ENCODE measurements around the gene PPTC7. TPM values are rescaled to one million over a fixed set of nuclear protein-coding genes. Genes with fewer than 3 reads are reported as not detected.
A peak's percentile ranks its signal among the peaks of the same experiment; 100 is the strongest.
"Not testable (repeated sequence)": the region's sequence is repeated elsewhere in the genome, so short reads cannot be mapped to it uniquely, and the experiment has no call there.

Gene PPTC7
- total RNA-seq, 2 donors from 2014 or later, result 51.7 to 92.3 TPM

DNA sequence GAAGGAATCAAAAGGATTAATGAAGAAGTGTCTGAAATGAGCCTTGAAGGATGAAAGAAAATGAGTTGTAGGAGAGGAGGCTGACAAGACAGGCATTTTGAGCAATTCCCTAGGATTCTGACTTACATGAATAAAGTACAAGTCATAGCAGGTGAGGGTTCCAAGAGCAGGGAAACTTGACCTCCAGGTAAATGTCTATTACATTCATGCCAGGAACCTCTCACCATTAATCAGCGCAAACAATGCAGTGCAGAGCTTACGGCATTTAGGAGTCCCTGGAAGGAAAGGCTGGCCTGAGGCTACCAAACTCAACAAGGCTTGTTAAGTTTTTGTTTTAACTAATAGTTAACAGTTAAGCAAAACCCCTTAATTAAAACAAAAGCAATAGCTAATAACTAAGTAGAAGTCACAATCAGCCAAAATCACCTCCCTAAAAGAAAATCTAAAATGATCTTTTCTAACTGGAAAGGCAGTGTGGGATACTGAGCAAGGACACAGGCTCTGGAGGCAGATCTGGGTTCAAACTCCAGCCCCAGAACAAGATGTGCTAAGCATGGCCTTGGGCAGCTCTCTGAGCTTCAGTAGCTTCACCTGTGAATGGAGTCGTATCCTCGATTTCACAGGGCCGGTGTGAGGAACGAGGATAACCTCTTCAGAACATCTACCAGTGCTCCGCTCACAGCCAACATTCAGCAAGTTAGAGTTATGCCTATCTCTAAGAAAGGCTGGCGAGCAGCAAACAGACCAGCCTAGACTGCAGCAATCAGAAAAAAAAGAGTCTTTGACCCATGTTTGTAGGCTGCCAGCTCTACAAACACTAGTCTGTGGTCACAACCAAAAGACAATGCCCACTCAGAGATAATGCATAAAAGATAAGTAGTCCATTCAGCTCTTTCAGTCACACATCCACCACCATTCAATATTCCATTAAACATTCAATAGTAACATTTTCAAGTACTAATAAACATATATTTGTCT, 16.9 kb downstream of the PPTC7 start:
- no peak for ATAC-seq
- no peak for DNase-seq
- intact Hi-C loops (cut with DNase I), result no loop called here

DNA sequence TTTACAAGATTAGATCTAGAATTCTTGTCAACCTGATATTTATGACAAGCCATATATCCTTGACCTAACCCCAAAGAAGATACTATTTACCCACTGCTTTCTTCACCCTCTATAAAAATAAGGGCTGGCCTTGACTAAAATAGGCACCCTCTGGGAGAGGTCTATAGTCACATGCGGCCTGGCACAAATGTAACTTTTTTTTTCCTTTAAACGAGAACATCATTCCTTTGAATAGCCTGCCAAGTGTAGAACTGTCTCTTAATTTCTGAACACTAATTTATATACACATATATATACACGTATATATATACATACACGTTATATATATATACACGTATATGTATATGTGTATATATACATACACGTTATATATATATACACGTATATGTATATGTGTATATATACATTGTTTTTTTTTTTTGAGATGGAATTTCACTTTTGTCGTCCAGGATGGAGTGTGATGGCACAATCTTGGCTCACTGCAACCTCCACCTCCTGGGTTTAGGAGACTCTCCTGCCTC, 18.6 kb downstream of the PPTC7 start:
- peak in 1 of 2 donors; percentile 12 for ATAC-seq
- intact Hi-C loops (cut with DNase I), result no loop called here

GRCh38 chr12:110563702-110564470, 19.2 kb downstream of the PPTC7 start:
- intact Hi-C loops (cut with DNase I), result no loop called here
- ATAC-seq (peak; percentile 51 to 82), DNase-seq (no peak)

More for the DNA sequence above, 18.6 kb downstream of the PPTC7 start:
- DNase-seq, result no peak

DNA sequence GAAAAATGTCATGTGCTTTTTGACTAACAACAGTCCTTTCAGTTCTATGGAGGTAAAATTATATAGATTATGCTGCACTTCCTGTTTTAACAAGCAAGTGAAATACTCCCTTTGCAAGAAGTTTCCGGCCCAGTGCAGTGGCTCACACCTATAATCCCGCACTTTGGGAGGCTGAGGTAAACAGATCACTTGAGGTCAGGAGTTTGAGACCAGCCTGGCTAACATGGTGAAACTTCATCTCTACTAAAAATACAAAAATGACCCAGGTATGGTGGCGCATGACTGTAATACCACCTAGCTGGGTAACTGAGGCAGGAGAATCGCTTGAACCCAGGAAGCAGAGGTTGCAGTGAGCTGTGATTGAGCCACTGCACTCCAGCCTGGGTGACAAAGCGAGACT, 20.7 kb downstream of the PPTC7 start:
- ATAC-seq; DNase-seq; intact Hi-C loops (cut with DNase I): not testable (repeated sequence)

GRCh38 chr12:110561471-110562201, 21.5 kb downstream of the PPTC7 start:
- intact Hi-C loops (cut with DNase I), result no loop called here
- DNase-seq (no peak), ATAC-seq (peak in 1 of 2 donors; percentile 58)

- DNase-seq, result no peak
- no peak for ATAC-seq
- intact Hi-C loops (cut with DNase I), result no loop called here
Measured at GRCh38 chr12:110560946-110561345, 22.2 kb downstream of the PPTC7 start.

DNA sequence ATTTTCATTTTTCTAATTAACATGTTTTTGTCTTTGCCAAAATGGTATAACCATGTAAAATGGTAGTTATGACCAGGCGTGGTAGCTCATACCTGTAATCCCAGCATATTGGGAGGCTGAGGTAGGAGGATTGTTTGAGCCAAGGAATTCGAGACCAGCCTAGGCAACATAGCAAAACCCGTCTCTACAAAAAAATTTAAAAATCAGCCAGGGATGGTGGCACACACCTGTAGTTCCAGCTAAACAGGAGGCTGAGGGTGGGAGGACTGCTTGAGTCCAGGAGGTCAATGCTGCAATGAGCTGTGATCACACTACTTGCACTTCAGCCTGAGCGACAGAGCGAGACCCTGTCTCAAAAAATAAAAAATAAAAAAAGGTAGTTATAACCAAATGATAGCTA, 23.1 kb downstream of the PPTC7 start:
- DNase-seq (no peak), ATAC-seq (no peak)
- intact Hi-C loops (cut with DNase I), result no loop called here

GRCh38 chr12:110558945-110559344, 24.2 kb downstream of the PPTC7 start:
- ATAC-seq; intact Hi-C loops (cut with DNase I); DNase-seq: not testable (repeated sequence)

DNA sequence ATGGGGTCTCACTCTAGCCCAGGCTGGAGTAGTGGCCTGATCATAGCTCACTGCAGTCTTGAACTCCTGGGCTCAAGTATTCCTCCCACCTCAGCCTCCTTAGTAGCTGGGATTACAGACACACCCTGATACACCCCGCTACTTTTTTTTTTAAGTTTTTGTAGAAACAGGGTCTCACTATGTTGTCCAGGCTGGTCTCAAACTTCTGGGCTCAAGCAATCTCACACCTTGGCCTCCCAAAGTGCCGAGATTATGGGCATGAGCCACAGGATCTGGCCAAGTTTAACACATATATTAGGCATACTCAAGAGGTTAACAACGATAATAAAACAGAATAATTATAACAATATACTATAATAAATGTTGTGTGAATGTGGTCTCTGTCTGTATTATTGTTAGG, 25.8 kb downstream of the PPTC7 start:
- DNase-seq (no peak), ATAC-seq (no peak)
- intact Hi-C loops (cut with DNase I), result no loop called here

- DNase-seq (no peak), ATAC-seq (peak; percentile 56)
Measured at GRCh38 chr12:110556705-110557104, 26.4 kb downstream of the PPTC7 start.

GRCh38 chr12:110555577-110556406, 27.3 kb downstream of the PPTC7 start:
- ATAC-seq (peak; percentile 50 to 60), DNase-seq (no peak)
- intact Hi-C loops (cut with DNase I), result no loop called here

More at GRCh38 chr12:110556705-110557104, 26.4 kb downstream of the PPTC7 start:
- intact Hi-C loops (cut with DNase I), result no loop called here

DNA sequence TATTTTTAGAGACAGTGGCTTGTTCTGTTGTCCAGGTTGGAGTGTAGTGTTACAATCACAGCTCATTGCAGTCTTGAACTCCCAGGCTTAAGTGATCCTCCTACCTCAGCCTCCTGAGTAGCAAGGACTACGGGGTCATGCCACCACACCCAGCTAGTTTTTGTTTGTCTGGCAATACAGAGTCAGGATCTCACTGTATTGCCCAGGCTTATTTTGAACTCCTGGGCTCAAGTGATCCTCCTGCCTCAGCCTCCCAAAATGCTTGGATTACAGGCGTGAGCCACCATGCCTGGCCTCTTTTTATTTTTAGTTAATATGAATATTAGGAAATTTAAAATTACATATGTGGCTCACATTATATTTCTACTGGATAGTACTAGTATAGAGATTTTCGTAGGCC, 28.9 kb downstream of the PPTC7 start:
- intact Hi-C loops (cut with DNase I), result no loop called here
- no peak for DNase-seq
- ATAC-seq, result no peak

GRCh38 chr12:110550981-110551380, 32.1 kb downstream of the PPTC7 start:
- no peak for DNase-seq
- intact Hi-C loops (cut with DNase I), result no loop called here
- ATAC-seq, result no peak

GRCh38 chr12:110549716-110550115, 33.4 kb downstream of the PPTC7 start:
- peak in 1 of 2 donors; percentile 11 for ATAC-seq
- intact Hi-C loops (cut with DNase I), result no loop called here
- DNase-seq, result no peak

GRCh38 chr12:110548678-110549077, 34.4 kb downstream of the PPTC7 start:
- intact Hi-C loops (cut with DNase I), result no loop called here
- ATAC-seq, result peak; percentile 8 to 32

DNA sequence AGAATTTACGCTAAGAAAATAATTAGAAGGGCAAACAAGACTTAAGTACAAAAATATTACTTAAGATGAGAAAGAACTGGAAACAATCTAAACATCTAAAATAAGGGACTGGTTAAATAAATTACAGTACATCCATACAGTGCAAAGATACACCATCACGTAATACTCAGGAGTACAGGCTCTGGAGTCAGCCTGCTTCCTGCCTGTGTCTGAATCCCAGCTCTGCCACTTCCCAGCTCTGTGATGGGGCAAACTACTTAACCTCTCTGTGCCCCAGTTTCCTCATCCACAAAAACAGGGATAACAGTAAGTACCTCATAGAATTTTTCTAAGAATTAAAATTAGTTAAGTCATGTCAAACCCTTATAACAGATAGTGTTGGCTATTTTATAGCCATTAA, 36.0 kb downstream of the PPTC7 start:
- DNase-seq (no peak), ATAC-seq (no peak)
- intact Hi-C loops (cut with DNase I), result no loop called here

More at GRCh38 chr12:110548678-110549077, 34.4 kb downstream of the PPTC7 start:
- DNase-seq, result no peak

GRCh38 chr12:110546339-110546738, 36.8 kb downstream of the PPTC7 start:
- ATAC-seq, result peak in 1 of 2 donors; percentile 67
- intact Hi-C loops (cut with DNase I), result no loop called here
- no peak for DNase-seq

- DNase-seq (no peak), ATAC-seq (no peak)
- intact Hi-C loops (cut with DNase I), result no loop called here
Measured at GRCh38 chr12:110545812-110546211, 37.3 kb downstream of the PPTC7 start.

Data from left cardiac atrium (tissue), 4 donors.